Mesothelial cell of epicardium (in vitro differentiated cells): ENCODE data around the gene CYB561. TPM values are rescaled to one million over a fixed set of nuclear protein-coding genes. Genes with fewer than 3 reads are reported as not detected.

ENCODE experiments used
- DNase-seq, 2 experiments: peaks; one replicate each; pipeline ENCODE4 v3.0.0; 2021; ENCODE audit warnings: low spot score in 2 of 2; ENCODE audit not compliant: unreplicated experiment in 2 of 2
- H3K27ac Mint-ChIP-seq: 2 replicates; pipeline ENCODE4 v1.8.0; 2021; ENCODE audit warnings: mixed read lengths
- H3K27me3 Mint-ChIP-seq: 2 replicates; pipeline ENCODE4 v1.8.0; 2021; ENCODE audit warnings: low read depth, mixed read lengths
- H3K36me3 Mint-ChIP-seq: 2 replicates; pipeline ENCODE4 v1.8.0; 2021; ENCODE audit warnings: mixed read lengths
- H3K4me1 Mint-ChIP-seq: 2 replicates; pipeline ENCODE4 v1.8.0; 2021; ENCODE audit warnings: mixed read lengths
- H3K4me3 Mint-ChIP-seq: 2 replicates; pipeline ENCODE4 v1.8.0; 2021; ENCODE audit warnings: mild to moderate bottlenecking, moderate library complexity, mixed read lengths
- H3K9me3 Mint-ChIP-seq: 2 replicates; pipeline ENCODE4 v1.8.0; 2021; ENCODE audit warnings: mixed read lengths
- total RNA-seq: library from RNA; stranded (reverse); gene quantifications from 3 replicates; pipeline ENCODE4 v1.2.1, GENCODE V29; 2021
- TF ChIP-seq, protein P1 (sequence below): fragments of 200-600 bp; sonication (generic); IDR thresholded peaks from one replicate; pipeline ENCODE4 v1.5.0; 2021; ENCODE audit warnings: antibody characterized with exemption; ENCODE audit not compliant: unreplicated experiment

CYB561 gene
- total RNA-seq, 1 donor from 2014 or later, result 21.5 TPM

- TF ChIP-seq, protein P1, sequence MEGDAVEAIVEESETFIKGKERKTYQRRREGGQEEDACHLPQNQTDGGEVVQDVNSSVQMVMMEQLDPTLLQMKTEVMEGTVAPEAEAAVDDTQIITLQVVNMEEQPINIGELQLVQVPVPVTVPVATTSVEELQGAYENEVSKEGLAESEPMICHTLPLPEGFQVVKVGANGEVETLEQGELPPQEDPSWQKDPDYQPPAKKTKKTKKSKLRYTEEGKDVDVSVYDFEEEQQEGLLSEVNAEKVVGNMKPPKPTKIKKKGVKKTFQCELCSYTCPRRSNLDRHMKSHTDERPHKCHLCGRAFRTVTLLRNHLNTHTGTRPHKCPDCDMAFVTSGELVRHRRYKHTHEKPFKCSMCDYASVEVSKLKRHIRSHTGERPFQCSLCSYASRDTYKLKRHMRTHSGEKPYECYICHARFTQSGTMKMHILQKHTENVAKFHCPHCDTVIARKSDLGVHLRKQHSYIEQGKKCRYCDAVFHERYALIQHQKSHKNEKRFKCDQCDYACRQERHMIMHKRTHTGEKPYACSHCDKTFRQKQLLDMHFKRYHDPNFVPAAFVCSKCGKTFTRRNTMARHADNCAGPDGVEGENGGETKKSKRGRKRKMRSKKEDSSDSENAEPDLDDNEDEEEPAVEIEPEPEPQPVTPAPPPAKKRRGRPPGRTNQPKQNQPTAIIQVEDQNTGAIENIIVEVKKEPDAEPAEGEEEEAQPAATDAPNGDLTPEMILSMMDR, result no peak
- Mint-ChIP-seq H3K27me3 (no peaks in the 10 kb centered on the region), H3K9me3 (no peaks in the 10 kb centered on the region), H3K4me3 (no peak overlapping the region), H3K36me3 (peaks cover 2% of the 10 kb centered on the region), H3K4me1 (peaks cover 12% of the 10 kb centered on the region), H3K27ac (peak overlapping the region; percentile 47)
- no peak for DNase-seq
Observed at GRCh38 chr17:63431939-63432804, 13.9 kb downstream of the CYB561 start.

DNA sequence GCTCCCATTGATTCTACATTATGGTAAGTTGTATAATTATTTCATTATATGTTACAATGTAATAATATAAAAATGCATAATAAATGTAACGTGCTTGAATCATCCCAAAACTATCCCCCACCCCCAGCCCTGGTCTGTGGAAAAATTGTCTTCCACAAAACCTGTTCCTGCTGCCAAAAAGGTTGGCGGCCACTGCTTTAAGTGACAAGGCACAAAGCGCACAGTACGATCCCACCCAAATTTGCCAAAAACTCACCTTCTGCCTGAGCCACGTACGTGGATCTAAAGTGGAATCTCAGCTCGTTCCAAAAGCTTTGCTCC lies 14.5 kb downstream of the CYB561 start:
- H3K4me1 Mint-ChIP-seq, result peaks cover 12% of the 10 kb centered on the region
- no peaks in the 10 kb centered on the region for H3K27me3 Mint-ChIP-seq
- DNase-seq, result no peak
- TF ChIP-seq, protein P1, result no peak
- H3K27ac Mint-ChIP-seq, result no peak overlapping the region
- H3K36me3 Mint-ChIP-seq, result peaks cover 2% of the 10 kb centered on the region
- H3K4me3 Mint-ChIP-seq, result no peak overlapping the region
- no peaks in the 10 kb centered on the region for H3K9me3 Mint-ChIP-seq

DNA sequence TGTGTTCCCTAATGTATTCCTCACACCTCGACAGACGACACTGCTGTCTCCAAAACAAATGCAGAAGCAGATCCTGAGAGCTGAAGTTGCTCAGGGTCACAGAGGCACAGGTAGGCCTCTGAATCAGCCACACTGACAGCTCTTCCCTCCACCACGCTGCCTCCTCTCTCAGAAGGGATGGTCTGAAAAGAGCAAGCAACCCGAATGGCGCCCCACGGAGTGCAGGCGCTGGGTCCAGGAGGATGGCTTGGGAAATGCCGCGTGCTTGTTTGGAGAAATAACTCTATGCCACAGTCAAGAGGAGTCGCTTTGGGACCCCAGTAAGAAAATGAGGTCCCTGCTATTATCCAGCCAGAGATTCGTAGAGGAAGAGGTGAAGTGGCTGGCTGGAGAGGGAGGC lies 15.9 kb downstream of the CYB561 start:
- TF ChIP-seq, protein P1, result no peak

DNA sequence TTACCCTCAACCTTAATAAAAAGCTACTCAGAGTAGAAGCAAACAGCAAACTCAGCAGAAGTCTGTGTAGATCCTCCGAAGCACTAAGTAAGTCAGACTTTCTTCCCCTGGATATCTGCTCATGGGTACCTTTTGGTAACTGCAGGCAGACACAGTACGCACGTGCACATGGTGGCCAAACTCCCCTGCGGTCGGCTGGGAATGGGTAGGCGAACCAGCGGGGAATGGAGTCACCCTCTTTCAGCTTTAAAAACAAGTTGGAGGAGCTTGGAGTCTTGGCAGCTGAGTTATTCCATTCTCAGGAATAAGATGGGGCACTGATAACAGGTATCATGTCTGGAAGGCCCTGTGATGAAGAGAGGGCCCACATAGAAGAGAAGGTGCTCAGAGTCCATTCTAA lies 16.3 kb downstream of the CYB561 start:
- Mint-ChIP-seq H3K27ac (no peak overlapping the region), H3K36me3 (peaks cover 2% of the 10 kb centered on the region), H3K4me3 (no peak overlapping the region), H3K9me3 (no peaks in the 10 kb centered on the region), H3K27me3 (no peaks in the 10 kb centered on the region), H3K4me1 (peaks cover 12% of the 10 kb centered on the region)
- TF ChIP-seq, protein P1, result no peak
- no peak for DNase-seq

More for the DNA sequence above, 15.9 kb downstream of the CYB561 start:
- Mint-ChIP-seq H3K27me3 (no peaks in the 10 kb centered on the region), H3K4me3 (no peak overlapping the region), H3K9me3 (no peaks in the 10 kb centered on the region), H3K27ac (no peak overlapping the region), H3K4me1 (peaks cover 12% of the 10 kb centered on the region), H3K36me3 (peaks cover 2% of the 10 kb centered on the region)
- no peak for DNase-seq

DNA sequence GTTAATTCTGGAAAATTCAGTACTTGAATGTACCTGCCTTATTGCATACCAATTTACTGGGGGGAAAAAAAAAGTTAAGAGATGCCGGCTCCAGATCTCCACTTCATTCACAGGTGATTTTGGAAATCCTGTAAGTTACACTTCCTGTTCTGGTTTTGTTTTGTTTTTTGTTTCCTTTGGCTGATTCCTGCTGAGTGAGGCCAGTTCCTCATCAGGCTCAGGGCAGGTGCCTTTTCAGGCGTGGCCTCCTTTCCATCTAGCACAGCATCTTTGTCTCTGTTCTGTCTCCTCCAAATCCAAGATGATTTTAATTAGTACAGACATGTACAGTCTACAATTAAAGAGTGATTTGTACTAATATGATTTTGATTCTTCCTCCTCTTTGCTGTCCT lies 19.2 kb downstream of the CYB561 start:
- H3K27ac Mint-ChIP-seq, result no peak overlapping the region
- no peaks in the 10 kb centered on the region for H3K27me3 Mint-ChIP-seq
- no peaks in the 10 kb centered on the region for H3K36me3 Mint-ChIP-seq
- TF ChIP-seq, protein P1, result no peak
- H3K9me3 Mint-ChIP-seq, result no peaks in the 10 kb centered on the region
- H3K4me1 Mint-ChIP-seq, result peaks cover 3% of the 10 kb centered on the region
- no peak for DNase-seq
- no peak overlapping the region for H3K4me3 Mint-ChIP-seq
